ENCODE data around the gene PRR3.

Gene PRR3

GRCh38 chr6:30565772-30566171, 8.7 kb downstream of the PRR3 start:
- in situ Hi-C loops (cut with MboI; ENCODE audit: low pct_unique_long_range_greater_than_20kb, low sequenced_read_pairs, unreplicated experiment): no loop called here
- TF ChIP-seq, protein P1, sequence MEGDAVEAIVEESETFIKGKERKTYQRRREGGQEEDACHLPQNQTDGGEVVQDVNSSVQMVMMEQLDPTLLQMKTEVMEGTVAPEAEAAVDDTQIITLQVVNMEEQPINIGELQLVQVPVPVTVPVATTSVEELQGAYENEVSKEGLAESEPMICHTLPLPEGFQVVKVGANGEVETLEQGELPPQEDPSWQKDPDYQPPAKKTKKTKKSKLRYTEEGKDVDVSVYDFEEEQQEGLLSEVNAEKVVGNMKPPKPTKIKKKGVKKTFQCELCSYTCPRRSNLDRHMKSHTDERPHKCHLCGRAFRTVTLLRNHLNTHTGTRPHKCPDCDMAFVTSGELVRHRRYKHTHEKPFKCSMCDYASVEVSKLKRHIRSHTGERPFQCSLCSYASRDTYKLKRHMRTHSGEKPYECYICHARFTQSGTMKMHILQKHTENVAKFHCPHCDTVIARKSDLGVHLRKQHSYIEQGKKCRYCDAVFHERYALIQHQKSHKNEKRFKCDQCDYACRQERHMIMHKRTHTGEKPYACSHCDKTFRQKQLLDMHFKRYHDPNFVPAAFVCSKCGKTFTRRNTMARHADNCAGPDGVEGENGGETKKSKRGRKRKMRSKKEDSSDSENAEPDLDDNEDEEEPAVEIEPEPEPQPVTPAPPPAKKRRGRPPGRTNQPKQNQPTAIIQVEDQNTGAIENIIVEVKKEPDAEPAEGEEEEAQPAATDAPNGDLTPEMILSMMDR (IDR thresholded peaks at IDR 0.05; ENCODE audit: extremely low read depth, insufficient read depth, missing control alignments): no peak

GRCh38 chr6:30568245-30568644, 11.2 kb downstream of the PRR3 start:
- TF ChIP-seq, protein P1 (IDR thresholded peaks at IDR 0.05; ENCODE audit: extremely low read depth, insufficient read depth, missing control alignments): no peak
- in situ Hi-C loops (cut with MboI; ENCODE audit: low pct_unique_long_range_greater_than_20kb, low sequenced_read_pairs, unreplicated experiment): no loop called here
- no peak for DNase-seq (ENCODE audit: low spot score)

More at GRCh38 chr6:30565772-30566171, 8.7 kb downstream of the PRR3 start:
- DNase-seq (ENCODE audit: low spot score): no peak

GRCh38 chr6:30570263-30570662, 13.2 kb downstream of the PRR3 start:
- TF ChIP-seq, protein P1 (IDR thresholded peaks at IDR 0.05; ENCODE audit: extremely low read depth, insufficient read depth, missing control alignments): no peak
- in situ Hi-C loops (cut with MboI; ENCODE audit: low pct_unique_long_range_greater_than_20kb, low sequenced_read_pairs, unreplicated experiment): no loop called here
- no peak for DNase-seq (ENCODE audit: low spot score)

GRCh38 chr6:30570740-30571074, 13.6 kb downstream of the PRR3 start:
- DNase-seq (ENCODE audit: low spot score): no peak
- in situ Hi-C loops (cut with MboI; ENCODE audit: low pct_unique_long_range_greater_than_20kb, low sequenced_read_pairs, unreplicated experiment): no loop called here
- TF ChIP-seq, protein P1 (IDR thresholded peaks at IDR 0.05; ENCODE audit: extremely low read depth, insufficient read depth, missing control alignments): no peak

DNA sequence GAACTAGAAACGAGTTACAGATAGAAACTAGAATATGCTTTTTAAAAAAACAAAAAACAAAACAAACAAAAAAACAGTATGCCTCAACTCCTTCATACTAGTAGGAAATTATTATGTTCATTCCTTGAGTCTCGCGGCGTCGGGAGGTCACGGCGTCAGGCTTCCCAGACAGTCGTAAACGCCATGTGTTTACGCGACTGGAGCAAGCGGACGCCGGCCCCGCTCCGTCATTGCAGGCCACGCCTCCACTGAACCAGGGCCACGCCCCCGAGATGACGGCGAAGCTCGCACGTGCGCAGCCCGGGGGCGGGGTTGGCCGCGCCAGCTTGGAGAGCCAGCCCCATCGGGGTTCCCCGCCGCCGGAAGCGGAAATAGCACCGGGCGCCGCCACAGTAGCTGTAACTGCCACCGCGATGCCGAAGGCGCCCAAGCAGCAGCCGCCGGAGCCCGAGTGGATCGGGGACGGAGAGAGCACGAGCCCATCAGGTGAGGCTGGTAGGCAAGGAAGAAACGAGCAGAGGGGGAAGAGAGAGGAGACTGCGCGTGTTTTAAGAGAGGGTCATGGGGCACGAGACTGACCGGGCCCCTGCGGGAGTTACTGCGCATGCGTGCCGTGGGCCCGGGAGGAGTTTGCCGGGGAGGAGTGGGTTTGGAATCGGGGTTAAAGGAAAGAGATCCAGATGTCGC, 14.1 kb downstream of the PRR3 start, which contains the start of gene ABCF1:
TSS of gene ABCF1 (plus strand) at position 368 of the 687 bp plus-strand sequence. CDS start at position 414, 46 bp downstream.
- DNase-seq (ENCODE audit: low spot score): peak; percentile 98
- TF ChIP-seq, protein P1 (IDR thresholded peaks at IDR 0.05; ENCODE audit: extremely low read depth, insufficient read depth, missing control alignments): no peak
- in situ Hi-C loops (cut with MboI; ENCODE audit: low pct_unique_long_range_greater_than_20kb, low sequenced_read_pairs, unreplicated experiment): no loop called here

- in situ Hi-C loops (cut with MboI; ENCODE audit: low pct_unique_long_range_greater_than_20kb, low sequenced_read_pairs, unreplicated experiment): no loop called here
- TF ChIP-seq, protein P1 (IDR thresholded peaks at IDR 0.05; ENCODE audit: extremely low read depth, insufficient read depth, missing control alignments): no peak
- DNase-seq (ENCODE audit: low spot score): no peak
These were observed 14.6 kb downstream of the PRR3 start for GRCh38 chr6:30571762-30572082.
